Chondrocyte (in vitro differentiated cells): Measurements from ENCODE around the gene SLC6A18. TPM values are rescaled to one million over a fixed set of nuclear protein-coding genes. Genes with fewer than 3 reads are reported as not detected.

Experiments used
- DNase-seq: peaks from one replicate; pipeline ENCODE4 v3.0.0; 2021; ENCODE audit warnings: mixed read lengths, low spot score
- H3K27ac Mint-ChIP-seq: one replicate; pipeline ENCODE4 v1.8.0; 2021; ENCODE audit warnings: mild to moderate bottlenecking, moderate library complexity, mixed read lengths; ENCODE audit not compliant: unreplicated experiment
- H3K27me3 Mint-ChIP-seq: 2 replicates; pipeline ENCODE4 v1.8.0; 2021; ENCODE audit warnings: low read depth, mixed read lengths
- H3K36me3 Mint-ChIP-seq: 2 replicates; pipeline ENCODE4 v1.8.0; 2021; ENCODE audit warnings: low read depth, mixed read lengths
- H3K4me1 Mint-ChIP-seq: 2 replicates; pipeline ENCODE4 v1.8.0; 2021; ENCODE audit warnings: low read depth, mild to moderate bottlenecking, mixed read lengths
- H3K4me3 Mint-ChIP-seq: one replicate; pipeline ENCODE4 v1.8.0; 2021; ENCODE audit warnings: mild to moderate bottlenecking, moderate library complexity, mixed read lengths; ENCODE audit not compliant: unreplicated experiment
- H3K9me3 Mint-ChIP-seq: 2 replicates; pipeline ENCODE4 v1.8.0; 2021; ENCODE audit warnings: low read depth, mixed read lengths
- total RNA-seq: library from RNA; stranded (reverse); gene quantifications from 3 replicates; pipeline ENCODE4 v1.2.1, GENCODE V29; 2021
- TF ChIP-seq, protein P1 (sequence below): fragments of 200-600 bp; sonication (generic); IDR thresholded peaks from 2 replicates; pipeline ENCODE4 v1.5.0; 2021; ENCODE audit warnings: antibody characterized with exemption, mild to moderate bottlenecking, moderate library complexity

SLC6A18 gene
- total RNA-seq, 1 donor from 2014 or later = not detected

DNA sequence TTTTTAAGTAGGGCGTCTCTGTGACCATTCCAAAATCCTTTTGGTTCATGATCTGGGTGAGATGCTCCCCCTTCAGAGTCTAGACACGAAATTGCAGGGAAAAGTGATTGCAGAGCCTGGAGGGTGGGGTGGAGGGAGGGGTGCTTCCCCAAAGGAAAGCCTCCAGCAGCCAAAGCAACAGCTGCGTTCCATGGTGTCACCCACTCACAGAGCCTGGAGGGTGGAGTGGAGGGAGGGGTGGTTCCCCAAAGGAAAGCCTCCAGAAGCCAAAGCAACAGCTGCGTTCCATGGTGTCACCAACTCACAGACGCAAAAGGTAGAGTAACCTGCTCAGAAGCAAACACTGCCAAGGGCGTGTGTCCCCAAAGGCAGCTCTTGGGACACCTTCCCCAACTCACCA is 22.6 kb downstream of the SLC6A18 start:
- TF ChIP-seq, protein P1, sequence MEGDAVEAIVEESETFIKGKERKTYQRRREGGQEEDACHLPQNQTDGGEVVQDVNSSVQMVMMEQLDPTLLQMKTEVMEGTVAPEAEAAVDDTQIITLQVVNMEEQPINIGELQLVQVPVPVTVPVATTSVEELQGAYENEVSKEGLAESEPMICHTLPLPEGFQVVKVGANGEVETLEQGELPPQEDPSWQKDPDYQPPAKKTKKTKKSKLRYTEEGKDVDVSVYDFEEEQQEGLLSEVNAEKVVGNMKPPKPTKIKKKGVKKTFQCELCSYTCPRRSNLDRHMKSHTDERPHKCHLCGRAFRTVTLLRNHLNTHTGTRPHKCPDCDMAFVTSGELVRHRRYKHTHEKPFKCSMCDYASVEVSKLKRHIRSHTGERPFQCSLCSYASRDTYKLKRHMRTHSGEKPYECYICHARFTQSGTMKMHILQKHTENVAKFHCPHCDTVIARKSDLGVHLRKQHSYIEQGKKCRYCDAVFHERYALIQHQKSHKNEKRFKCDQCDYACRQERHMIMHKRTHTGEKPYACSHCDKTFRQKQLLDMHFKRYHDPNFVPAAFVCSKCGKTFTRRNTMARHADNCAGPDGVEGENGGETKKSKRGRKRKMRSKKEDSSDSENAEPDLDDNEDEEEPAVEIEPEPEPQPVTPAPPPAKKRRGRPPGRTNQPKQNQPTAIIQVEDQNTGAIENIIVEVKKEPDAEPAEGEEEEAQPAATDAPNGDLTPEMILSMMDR = no peak
- DNase-seq = no peak
- Mint-ChIP-seq H3K9me3 (no peaks in the 10 kb centered on the region), H3K4me3 (no peak overlapping the region), H3K27ac (no peak overlapping the region), H3K27me3 (peaks cover 19% of the 10 kb centered on the region), H3K4me1 (no peaks in the 10 kb centered on the region), H3K36me3 (no peaks in the 10 kb centered on the region)

DNA sequence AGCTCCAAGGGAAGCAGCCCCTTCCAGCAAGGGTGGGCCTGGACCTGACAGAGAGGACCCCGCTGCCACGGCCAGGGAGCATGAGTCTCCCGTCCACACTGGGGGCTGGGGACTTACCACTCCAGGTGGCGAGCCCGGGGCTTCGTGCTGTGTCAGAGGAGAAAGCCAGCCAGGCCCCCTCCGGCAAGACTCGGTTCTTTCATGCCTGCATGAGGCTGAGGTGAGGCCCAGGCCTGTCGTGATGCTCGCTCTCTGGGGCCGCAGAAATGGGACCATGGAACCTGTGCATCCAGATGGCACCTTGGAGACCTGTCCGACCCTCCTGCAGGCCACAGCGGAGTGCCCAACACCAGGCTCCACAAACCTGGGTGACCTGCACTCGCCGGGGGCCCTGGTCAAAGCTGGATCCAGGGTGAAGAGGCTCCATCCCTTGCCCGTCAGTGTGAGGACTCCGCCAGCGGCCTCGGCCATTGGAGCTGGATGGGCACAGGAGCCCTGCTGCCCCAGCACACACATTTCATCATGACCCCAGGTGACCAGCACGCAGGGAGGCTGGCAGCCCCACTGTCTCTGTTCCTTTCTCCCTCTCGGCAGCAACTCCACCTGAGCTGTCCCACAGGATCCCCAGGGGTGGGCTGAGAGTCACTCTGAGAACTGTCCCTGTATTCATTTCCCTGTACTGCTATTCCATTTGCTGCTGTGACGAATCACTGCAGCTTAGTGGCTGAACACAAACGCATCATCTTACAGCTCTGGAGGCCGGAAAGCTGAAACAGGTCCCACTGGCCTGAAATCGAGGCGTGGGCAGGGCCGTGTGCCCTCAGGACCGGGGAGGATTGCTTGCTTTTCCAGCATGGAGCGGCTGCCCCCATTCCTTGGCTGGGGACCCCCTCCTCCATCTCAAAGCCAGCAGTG is 24.4 kb downstream of the SLC6A18 start:
- TF ChIP-seq, protein P1 = no peak
- no peak overlapping the region for H3K27ac Mint-ChIP-seq
- no peaks in the 10 kb centered on the region for H3K4me1 Mint-ChIP-seq
- no peak overlapping the region for H3K4me3 Mint-ChIP-seq
- H3K36me3 Mint-ChIP-seq = no peaks in the 10 kb centered on the region
- DNase-seq = no peak
- H3K27me3 Mint-ChIP-seq = peaks cover 20% of the 10 kb centered on the region
- H3K9me3 Mint-ChIP-seq = no peaks in the 10 kb centered on the region

DNA sequence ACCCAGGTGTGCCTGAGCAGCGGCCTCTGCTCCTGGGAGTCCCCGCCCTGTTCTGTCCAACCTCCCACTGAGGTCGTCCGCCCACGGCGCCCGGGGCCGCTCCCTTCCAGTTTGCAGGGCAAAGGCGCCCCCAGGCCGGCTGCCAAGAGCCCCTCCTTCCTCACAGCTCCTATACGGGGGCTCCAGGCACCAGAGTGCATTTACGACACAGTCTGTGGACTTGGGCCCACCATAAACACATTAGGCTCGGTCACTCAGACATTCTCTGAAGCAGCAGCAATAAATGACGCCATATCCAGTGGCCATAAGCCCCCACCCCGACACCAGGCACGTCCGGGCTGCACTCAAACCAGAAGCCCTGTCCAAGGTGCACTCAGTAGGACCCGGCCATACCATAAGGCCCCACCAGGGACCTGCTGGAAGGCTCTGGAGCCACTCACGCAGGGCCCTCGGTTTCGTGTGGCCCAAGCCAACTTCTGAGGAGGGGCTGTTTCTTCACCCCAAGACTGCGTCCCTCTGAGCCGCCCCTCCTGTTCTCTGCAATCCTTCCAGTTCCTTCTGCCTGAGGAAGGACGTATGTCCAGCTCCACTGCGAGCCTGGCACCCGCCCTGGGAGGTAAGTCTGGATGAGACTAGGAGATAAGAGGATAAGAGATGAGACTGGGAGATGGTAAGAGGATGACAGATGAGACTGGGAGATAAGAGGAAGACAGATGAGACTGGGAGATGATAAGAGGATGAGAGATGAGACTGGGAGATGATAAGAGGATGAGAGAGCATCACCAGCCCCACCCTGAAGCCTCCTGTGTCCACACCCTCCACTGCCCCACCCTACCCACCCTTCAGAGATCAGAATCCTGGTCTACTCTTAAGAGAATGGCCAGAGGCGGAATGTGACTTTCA is 26.7 kb downstream of the SLC6A18 start:
- no peak overlapping the region for H3K4me3 Mint-ChIP-seq
- TF ChIP-seq, protein P1 = no peak
- H3K4me1 Mint-ChIP-seq = no peaks in the 10 kb centered on the region
- H3K9me3 Mint-ChIP-seq = no peaks in the 10 kb centered on the region
- no peak overlapping the region for H3K27ac Mint-ChIP-seq
- H3K36me3 Mint-ChIP-seq = no peaks in the 10 kb centered on the region
- peaks cover 28% of the 10 kb centered on the region for H3K27me3 Mint-ChIP-seq
- DNase-seq = no peak

DNA sequence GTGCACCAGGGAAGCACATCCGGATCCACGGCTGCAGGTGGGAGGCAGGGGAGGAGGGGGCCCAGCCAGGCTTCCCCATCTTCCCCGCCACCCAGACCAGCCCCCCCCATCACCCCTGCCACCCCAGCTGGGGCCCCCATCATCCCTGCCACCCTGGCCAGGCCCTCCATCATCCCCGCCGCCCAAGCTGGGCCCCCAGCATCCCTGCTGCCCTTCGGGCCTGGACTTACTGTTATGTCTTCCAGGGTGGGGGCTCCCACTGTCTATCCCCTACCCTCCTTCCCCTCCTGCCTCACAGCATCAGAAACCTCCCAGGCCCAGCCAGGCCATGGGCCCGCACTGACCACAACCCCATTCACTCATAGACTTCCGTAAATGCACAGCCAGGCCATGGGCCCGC is 27.5 kb downstream of the SLC6A18 start:
- Mint-ChIP-seq H3K36me3 (no peaks in the 10 kb centered on the region), H3K9me3 (no peaks in the 10 kb centered on the region), H3K4me3 (no peak overlapping the region), H3K27ac (no peak overlapping the region), H3K4me1 (no peaks in the 10 kb centered on the region), H3K27me3 (peaks cover 30% of the 10 kb centered on the region)
- TF ChIP-seq, protein P1 = no peak
- no peak for DNase-seq

DNA sequence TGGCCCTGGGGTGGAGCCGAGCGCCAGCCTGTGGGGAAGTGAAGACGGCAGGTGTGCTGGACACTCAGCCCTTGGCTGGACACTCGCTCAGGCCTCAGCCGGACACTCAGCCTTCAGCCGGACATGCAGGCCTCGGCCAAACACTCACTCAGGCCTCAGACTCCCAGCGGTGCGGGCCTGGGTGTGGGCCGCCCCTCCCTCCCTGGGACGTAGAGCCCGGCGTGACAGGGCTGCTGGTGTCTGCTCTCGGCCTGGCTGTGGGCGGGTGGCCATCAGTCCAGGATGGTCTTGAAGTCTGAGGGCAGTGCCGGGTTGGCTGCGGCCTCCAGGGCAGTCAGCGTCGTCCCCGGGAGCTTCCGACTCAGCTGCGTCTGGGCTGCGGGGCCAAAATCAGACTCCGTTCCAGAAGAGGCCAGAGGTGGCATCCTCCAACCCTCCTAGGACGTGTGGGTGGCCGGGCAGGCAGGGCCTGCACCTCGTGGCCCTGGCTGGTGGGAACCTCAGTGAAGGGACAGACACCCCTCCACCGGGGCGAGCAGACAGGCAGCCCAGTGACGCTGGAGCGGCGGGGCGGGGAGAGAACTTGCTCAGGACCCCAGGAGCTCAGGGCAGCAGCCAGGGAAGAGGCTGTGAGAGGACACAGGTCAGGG is 28.4 kb downstream of the SLC6A18 start:
- Mint-ChIP-seq H3K36me3 (no peaks in the 10 kb centered on the region), H3K4me1 (no peaks in the 10 kb centered on the region), H3K27ac (no peak overlapping the region), H3K9me3 (no peaks in the 10 kb centered on the region), H3K4me3 (no peak overlapping the region), H3K27me3 (peaks cover 34% of the 10 kb centered on the region)
- TF ChIP-seq, protein P1 = no peak
- no peak for DNase-seq
